ENCODE measurements around the gene ZNF771.

Gene ZNF771

GRCh38 chr16:30407102-30407803 lies at the start of gene ZNF771:
ZNF771 (plus strand) TSS chr16:30407606; CDS start chr16:30408054, 448 bp downstream.
- peak; percentile 60 for DNase-seq (ENCODE audit: low read depth)

- no peak for DNase-seq (ENCODE audit: low read depth)
These were observed 49.5 kb upstream of the ZNF771 start for GRCh38 chr16:30357715-30358576.

- DNase-seq (ENCODE audit: low read depth): no peak
These were observed 48.8 kb upstream of the ZNF771 start for GRCh38 chr16:30358577-30358936.

GRCh38 chr16:30358990-30359870 lies 48.2 kb upstream of the ZNF771 start:
- no peak for DNase-seq (ENCODE audit: low read depth)

GRCh38 chr16:30359871-30360170 lies 47.6 kb upstream of the ZNF771 start:
- no peak for DNase-seq (ENCODE audit: low read depth)

GRCh38 chr16:30361180-30361579 lies 46.2 kb upstream of the ZNF771 start:
- DNase-seq (ENCODE audit: low read depth): no peak

DNA sequence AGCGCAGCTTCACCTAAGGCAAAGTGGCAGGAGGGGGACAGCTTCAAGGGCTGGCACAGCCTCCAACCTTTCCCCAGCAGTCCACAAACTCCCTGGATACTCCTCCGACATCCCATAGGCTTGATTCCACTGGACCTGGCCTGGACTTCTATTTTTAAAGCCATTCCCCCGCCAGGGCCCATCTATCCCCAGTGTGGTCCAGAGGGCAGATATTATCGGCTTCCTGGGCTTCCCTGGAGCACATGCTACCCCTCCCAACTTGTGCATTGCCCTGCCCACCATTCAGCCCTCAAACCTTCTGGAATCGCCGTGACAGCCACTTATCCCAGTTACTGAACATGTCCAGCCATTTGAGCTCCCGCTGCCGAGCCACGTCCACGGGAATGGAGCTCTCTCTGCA lies 42.2 kb upstream of the ZNF771 start:
- DNase-seq (ENCODE audit: low read depth): no peak

DNA sequence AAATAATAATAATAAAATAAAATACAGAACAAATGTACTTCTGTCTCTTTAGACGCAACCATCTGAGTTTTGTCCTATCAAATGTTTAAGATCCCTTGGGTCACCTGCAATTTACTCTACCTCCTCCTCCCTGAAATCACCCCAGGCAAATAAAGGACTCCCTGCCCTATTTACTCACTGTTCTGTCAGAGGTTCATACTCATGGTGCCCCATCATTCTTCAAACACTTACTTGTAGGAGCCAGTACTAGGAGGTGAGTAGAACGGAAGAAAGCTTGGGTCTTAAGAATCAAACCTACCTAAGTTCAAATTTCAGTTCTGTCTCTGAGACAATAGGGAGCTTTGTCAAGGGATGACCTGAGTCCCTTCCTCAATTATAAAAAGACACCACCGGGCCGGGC lies 40.9 kb upstream of the ZNF771 start:
- DNase-seq (ENCODE audit: low read depth): no peak

GRCh38 chr16:30367349-30368009 lies 39.9 kb upstream of the ZNF771 start:
- no peak for DNase-seq (ENCODE audit: low read depth)

GRCh38 chr16:30368122-30368791 lies 39.1 kb upstream of the ZNF771 start:
- peak; percentile 29 for DNase-seq (ENCODE audit: low read depth)

- no peak for DNase-seq (ENCODE audit: low read depth)
These were observed 38.7 kb upstream of the ZNF771 start for GRCh38 chr16:30368792-30369090.

DNA sequence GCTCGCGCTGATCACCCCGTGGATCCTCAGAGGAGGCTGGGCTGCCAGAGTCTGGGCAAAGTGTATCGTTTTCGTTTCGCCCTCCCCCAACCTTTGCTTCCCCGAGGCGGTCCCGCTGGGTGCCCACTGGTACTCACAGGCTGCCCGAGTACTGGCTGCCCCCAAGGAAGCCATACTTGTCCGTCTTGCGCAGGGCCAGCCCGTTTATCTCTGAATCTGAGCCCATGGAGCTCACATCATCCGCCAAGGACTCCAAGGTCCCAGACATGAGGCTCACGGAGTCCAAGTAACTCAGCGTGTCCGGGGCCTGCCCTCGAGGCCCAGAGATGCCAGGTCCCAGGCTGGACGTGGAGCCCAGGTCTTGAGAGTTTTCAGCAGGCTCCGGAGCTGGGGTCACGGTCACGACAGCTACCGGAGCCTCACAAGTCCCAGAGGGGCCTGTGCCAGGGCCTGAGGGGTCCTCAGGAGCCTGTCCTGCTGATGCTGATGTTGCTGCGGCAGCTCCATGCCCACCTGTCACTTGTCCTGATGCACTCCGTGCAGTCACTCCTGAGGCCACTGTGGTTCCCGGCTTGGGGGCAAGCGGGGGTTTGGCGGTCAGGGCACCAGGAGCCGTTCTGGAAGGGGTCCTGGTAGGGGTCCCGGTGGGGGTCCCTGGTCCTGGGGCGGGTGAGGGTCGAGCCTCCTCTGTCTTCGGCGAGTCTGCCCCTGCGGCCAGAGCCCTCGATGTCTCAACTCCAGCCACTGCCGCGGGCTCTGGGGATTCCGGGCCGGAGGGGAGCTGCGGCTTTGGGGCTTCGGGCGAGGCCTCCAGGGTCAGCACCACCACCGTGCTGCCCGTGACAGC lies 38.1 kb upstream of the ZNF771 start:
- no peak for DNase-seq (ENCODE audit: low read depth)

DNA sequence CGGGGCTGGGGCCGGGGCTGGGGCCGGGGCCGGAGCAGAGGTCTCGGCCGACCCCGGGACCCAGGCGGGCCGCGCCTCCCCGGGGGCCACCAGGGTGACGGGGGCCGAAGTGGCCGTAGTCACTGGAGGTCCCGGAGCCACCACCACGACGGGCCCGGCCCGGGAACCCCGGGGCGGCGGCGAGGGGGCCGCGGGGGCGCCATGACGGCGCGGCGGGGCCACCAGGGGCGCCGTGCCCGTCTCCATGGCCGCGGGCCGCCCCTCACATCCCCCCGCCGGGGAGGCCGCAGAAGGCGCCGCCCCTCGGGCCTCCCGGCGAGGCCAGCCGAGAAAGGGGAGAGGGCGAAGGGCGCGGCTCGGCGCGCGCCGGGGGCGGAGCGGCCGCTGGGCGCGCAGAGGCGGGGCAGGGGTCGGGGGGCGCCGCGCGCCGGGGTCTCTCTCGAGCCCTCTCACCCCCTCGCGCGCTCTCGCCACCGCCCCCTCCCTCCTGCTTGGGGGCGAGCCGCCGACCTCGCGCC lies 37.4 kb upstream of the ZNF771 start:
- DNase-seq (ENCODE audit: low read depth): no peak

- peak; percentile 100 for DNase-seq (ENCODE audit: low read depth)
These were observed 36.8 kb upstream of the ZNF771 start, which contains the start of gene TBC1D10B for GRCh38 chr16:30370456-30371247. TBC1D10B (minus strand) TSS chr16:30370494; CDS start chr16:30370183, 311 bp downstream.

DNA sequence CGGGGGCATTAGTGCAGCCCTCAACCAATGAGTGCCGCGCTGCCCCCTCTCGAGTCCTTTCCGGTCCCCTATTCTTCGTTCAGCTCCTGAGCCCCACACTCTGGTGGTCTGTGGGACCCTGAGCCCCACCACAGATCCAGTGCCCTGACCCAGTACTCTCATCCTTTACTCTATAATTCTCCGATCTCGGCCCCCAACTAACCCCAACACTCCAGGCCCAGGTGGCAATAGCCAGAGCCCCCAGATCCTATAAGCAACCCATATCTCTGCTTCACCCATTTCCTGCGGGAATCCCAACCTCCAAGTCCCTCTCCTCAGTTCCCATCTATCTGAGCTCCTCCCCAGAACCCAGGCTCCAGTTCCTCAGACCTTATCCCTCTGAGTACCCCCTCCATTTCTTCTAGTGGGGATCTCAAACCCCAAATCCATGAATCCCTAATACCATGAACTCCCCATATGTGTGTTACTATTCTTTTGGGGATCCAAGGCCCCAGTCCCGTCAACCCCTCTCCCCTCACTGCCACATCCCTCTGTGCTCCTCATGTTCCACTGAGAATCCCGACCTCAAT lies 36.1 kb upstream of the ZNF771 start:
- DNase-seq (ENCODE audit: low read depth): no peak

DNA sequence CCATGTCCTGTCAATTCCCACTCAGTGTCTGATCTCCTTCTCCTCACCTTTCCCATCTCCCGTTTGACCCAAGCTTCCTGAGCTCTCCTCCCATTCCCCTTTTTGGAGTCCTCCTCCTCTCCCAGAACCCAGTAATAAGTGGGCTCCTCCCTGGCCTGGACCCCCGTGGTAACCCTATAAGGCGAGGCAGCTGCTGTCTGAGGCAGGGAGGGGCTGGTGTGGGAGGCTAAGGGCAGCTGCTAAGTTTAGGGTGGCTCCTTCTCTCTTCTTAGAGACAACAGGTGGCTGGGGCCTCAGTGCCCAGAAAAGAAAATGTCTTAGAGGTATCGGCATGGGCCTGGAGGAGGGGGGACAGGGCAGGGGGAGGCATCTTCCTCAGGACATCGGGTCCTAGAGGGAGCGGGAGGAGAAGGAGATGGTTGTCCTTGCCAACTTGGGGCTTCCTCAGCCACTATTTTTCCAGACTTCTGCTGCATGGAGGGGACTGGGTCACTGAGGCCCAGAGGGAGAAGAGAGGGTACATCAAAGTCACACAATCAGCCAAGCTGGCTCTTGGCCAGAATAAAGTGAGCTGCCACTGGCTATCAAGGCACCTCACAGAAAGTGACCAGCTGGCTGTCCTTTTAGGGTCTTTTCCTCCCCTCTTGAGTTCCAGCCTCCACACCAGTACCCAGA lies 35.2 kb upstream of the ZNF771 start:
- no peak for DNase-seq (ENCODE audit: low read depth)

- DNase-seq (ENCODE audit: low read depth): no peak
These were observed 34.7 kb upstream of the ZNF771 start for GRCh38 chr16:30372725-30373124.

GRCh38 chr16:30374538-30374937 lies 32.9 kb upstream of the ZNF771 start, which contains the start of gene MYL11:
MYL11 (plus strand) TSS chr16:30374802; CDS start chr16:30374858, 56 bp downstream.
- no peak for DNase-seq (ENCODE audit: low read depth)

DNA sequence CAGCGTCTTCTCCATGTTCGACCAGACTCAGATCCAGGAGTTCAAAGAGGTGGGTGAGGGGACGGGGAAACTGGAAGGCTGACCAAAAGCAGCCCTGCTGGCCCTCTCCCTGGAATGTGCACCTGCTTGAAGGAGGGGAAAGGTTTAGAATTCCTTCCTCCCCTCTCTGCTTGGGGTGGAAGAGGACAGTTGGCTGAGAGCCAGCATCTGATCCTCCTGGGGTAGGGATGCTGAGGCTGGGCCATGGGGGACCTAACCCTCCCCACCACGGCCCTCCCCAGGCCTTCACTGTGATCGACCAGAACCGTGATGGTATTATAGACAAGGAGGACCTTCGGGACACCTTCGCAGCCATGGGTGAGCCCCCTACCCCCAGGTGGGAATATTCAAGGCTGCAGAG lies 31.5 kb upstream of the ZNF771 start:
- no peak for DNase-seq (ENCODE audit: low read depth)

Data from HS-5 (cell line).